NCI-H1417 treated with DMSO at 0.1 percent for 48 hours (cell line): Measurements from ENCODE around the gene FAM168A.

Experiments used
- DNase-seq: peaks from one replicate; lab custom pipeline; 2025; lab: John Stamatoyannopoulos, UW

Gene FAM168A, protein sequence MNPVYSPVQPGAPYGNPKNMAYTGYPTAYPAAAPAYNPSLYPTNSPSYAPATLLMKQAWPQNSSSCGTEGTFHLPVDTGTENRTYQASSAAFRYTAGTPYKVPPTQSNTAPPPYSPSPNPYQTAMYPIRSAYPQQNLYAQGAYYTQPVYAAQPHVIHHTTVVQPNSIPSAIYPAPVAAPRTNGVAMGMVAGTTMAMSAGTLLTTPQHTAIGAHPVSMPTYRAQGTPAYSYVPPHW

DNA sequence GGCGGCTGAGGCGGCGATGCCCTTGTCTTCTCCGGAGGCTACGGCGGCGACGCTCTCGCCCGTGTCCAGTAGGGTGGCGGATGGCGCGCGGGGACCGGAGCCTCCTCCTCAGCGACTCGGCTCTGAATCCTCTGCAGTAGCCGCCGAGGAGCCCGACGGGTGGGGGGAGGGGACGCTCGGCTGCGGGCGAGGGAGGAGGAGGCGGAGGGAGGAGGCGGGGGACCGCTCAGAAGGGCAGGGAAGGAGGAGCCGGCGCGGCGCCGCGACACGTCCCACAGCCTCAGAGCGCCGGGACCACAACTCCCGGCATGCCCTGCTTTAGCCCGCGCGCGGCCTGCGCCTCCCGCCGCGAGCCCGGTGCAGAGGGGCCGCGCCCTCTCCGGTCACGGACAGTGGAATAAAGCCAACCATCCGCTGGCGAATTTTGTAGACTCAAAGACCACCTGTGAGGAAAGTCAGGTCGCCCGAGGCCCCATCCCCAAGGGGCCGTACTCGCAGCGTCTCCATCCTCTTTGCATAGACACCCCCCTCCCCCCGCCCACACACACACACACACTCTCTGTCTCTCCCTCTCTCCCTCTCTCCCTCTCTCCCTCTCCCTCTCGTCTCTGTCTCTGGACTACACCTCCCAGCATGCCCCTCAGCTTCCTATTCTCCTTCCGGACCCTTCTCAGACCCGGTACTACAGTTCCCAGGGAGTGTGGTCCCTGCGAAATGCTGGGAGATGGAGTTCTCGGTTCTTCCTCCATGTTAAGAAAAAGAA, at the start of gene FAM168A:
Gene FAM168A (minus strand): TSS at position 157 of the 763 bp plus-strand sequence. CDS start 129,638 bp downstream, outside the sequence.
- DNase-seq = peak; percentile 94

- peak; percentile 90 for DNase-seq
These were observed 49.7 kb upstream of the FAM168A start for GRCh38 chr11:73647459-73648100.

GRCh38 chr11:73645972-73646631, 48.2 kb upstream of the FAM168A start, which contains the start of gene PLEKHB1:
PLEKHB1 (plus strand) TSS chr11:73646581; CDS start chr11:73646609, 28 bp downstream.
- no peak for DNase-seq

- DNase-seq = no peak
These were observed 47.4 kb upstream of the FAM168A start for GRCh38 chr11:73645121-73645969.

- DNase-seq = no peak
These were observed 43.8 kb upstream of the FAM168A start for GRCh38 chr11:73641668-73642067.

DNA sequence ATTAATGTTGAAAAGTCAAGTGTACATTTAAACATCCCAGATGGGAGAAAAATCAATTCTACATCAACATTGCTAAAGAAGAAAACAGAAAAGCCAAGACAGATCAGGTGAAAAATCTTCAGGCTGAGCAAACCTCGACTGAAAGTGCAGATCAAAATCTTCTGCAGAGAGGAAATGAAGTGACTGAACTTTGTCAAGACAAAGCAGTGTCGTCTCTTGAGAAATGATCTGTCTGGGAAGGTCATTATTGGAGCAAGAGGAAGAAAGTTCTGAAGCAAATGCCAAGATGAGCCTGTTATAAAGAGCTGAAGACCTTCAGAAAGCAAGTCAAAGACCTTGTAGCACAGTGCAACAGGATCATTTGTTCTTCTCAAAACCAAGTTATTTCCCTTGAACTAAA, 42.7 kb upstream of the FAM168A start:
- DNase-seq = no peak

- no peak for DNase-seq
These were observed 39.1 kb upstream of the FAM168A start for GRCh38 chr11:73637012-73637411.

GRCh38 chr11:73636249-73636648, 38.3 kb upstream of the FAM168A start:
- no peak for DNase-seq

DNA sequence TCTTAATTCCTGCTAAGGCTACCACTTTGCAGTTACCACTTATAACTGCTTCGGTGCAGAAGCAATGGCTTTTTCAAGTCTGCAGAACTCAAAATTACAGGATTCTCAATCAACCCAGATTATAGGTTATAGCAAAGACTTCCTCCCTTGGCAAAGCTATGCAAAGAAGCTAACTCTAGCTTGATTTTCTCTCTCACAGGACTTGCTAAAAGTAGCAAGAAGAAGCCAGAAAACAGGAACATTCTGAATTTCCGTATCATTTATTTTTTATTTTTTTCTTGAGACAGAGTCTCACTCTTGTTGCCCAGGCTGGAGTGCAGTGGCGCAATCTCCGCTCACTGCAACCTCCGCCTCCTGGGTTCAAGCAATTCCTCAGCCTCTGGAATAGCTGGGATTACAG, 37.8 kb upstream of the FAM168A start:
- no peak for DNase-seq

DNA sequence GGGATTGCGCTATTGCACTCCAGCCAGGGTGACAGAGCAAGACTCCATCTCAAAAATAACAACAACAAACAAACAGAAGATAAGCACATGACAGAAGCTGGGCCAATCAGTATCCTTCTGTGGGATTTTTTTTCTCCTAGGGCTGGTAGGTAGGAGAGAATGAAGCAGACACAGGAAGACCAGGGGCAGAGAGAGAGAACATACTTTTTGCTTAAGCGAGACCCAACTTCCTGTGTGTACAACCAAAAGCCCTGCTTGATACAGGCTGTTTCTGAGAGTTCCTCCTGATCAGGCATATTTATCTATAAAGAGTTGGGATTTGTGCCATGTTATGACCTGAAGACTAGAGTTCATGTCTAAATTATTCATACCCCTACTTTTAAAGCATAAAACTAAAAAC, 36.1 kb upstream of the FAM168A start:
- no peak for DNase-seq

DNA sequence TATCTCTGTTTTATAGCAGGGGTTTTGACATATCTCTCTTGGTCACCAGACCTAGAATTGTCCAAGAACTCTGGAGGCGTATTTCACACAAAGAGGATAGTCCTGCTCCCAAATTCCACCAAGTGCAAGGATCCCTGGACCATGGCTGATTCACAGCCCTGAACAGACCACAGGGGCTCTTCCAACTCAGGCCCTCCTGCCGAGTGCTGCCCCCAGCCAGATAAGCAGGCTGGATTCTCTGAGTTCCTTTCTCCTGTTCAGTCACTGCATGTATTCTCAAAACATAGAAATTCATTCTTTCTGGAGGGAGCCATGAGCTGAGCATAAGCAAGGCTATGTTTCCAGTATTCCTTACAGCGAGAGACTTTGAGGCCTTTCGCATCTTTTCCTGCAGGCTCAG, 35.1 kb upstream of the FAM168A start:
- no peak for DNase-seq

DNA sequence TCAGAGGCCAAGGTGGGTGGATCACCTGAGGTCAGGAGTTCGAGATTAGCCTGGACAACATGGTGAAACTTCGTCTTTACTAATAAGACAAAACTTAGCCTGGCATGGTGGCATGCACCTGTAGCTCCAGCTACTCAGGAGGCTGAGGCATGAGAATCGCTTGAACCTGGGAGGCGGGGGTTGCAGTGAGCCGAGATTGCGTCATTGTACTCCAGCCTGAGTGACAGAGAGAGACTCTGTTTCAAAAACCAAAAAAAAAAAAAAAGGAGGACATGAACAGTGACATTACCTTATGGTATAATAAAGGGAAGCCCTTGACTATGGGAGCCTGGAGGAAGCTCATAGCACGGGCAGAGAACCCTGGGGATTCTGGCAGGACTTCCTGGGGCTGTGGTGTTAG, 32.0 kb upstream of the FAM168A start:
- no peak for DNase-seq

DNA sequence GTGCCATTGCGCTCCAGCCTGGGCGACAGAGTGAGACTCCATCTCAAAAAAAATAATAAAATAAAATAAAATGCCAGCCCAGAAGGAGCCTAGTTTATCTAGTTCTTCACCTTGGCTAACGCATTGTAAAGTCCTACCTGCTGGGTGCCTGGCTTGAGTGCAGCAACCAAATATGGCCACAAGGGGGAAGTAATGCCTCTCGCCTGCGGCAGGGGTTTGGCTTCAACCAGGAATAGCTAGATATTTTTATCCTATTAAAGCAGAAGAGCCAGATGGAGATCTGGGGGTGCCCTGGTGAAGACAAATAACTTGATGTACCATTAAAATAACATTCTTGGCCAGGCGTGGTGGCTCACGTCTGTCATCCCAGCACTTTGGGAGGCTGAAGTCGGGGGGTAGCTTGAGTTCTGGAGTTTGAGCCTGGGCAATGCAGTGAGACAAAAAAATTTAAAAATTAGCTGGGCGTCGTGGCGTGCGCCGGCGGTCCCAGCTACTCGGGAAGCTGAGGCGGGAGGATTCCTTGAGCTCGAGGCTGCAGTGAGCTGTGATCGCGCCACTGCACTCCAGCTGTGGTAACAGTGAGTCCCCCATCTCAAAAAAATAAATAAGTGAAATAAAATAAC, 27.9 kb upstream of the FAM168A start:
- DNase-seq = peak; percentile 25

- DNase-seq = no peak
These were observed 25.8 kb upstream of the FAM168A start for GRCh38 chr11:73623686-73624085.

- no peak for DNase-seq
These were observed 25.1 kb upstream of the FAM168A start for GRCh38 chr11:73622926-73623593.

DNA sequence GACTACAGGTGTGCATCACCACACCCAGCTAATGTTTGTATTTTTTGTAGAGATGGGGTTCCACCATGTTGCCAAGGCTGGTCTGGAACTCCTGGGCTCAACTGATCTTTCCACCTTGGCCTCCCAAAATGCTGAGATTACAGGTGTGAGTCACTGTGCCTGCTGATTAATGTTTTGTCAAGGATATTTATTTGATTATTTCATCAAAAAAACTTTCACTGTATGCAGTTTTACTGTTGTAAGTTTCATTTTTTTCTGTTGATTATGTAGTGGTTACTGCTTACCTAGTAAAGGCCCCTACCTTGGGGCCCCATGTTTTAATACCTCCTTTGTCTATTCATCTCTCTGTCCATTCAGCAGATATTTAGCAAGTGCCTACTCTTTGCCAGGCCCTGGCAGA, 16.7 kb upstream of the FAM168A start:
- no peak for DNase-seq

GRCh38 chr11:73612601-73613140, 14.8 kb upstream of the FAM168A start:
- no peak for DNase-seq

GRCh38 chr11:73598719-73599379, 937 bp upstream of the FAM168A start:
- DNase-seq = no peak

GRCh38 chr11:73597336-73597955, 466 bp downstream of the FAM168A start:
- no peak for DNase-seq
